ENCODE measurements around the gene CGB8.
"Not testable (repeated sequence)": the region's sequence is repeated elsewhere in the genome, so short reads cannot be mapped to it uniquely, and the experiment has no call there.

CGB8 gene

GRCh38 chr19:49061445-49061844 lies 12.5 kb upstream of the CGB8 start:
- DNase-seq (ENCODE audit: low read depth): no peak
- H3K4me3 ChIP-seq (ENCODE audit: low read depth, low read length): no peak overlapping the region
- TF ChIP-seq MAX (IDR thresholded peaks at IDR 0.05; ENCODE audit: low read depth, low read length): no peak
- TF ChIP-seq MYC (IDR thresholded peaks at IDR 0.05; ENCODE audit: low read depth, low read length): no peak
- TF ChIP-seq, protein P1, sequence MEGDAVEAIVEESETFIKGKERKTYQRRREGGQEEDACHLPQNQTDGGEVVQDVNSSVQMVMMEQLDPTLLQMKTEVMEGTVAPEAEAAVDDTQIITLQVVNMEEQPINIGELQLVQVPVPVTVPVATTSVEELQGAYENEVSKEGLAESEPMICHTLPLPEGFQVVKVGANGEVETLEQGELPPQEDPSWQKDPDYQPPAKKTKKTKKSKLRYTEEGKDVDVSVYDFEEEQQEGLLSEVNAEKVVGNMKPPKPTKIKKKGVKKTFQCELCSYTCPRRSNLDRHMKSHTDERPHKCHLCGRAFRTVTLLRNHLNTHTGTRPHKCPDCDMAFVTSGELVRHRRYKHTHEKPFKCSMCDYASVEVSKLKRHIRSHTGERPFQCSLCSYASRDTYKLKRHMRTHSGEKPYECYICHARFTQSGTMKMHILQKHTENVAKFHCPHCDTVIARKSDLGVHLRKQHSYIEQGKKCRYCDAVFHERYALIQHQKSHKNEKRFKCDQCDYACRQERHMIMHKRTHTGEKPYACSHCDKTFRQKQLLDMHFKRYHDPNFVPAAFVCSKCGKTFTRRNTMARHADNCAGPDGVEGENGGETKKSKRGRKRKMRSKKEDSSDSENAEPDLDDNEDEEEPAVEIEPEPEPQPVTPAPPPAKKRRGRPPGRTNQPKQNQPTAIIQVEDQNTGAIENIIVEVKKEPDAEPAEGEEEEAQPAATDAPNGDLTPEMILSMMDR (IDR thresholded peaks at IDR 0.05; ENCODE audit: low read depth, low read length): no peak
- no peak for TF ChIP-seq POLR2A (IDR thresholded peaks at IDR 0.05; ENCODE audit: extremely low read depth, insufficient read length)

DNA sequence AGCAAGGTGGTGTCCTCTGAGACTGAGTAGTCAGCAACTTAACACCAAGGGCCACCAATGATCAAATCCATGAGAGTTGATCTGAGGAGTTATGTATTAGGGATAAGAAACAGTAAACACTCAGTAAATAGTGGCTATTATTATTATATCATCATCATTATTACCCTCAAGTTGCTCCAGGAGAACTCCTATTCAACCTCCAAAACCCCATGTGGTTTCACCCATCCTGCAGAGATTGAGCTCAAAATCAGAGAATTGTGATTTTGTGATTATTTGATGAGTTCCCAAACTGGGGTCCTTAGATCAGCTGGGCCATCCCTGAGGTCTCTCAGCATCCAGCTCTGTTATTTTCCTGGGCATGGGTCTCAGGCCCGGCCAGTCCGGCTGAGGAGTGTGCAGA lies 12.1 kb upstream of the CGB8 start:
- no peak for DNase-seq (ENCODE audit: low read depth)
- TF ChIP-seq MYC (IDR thresholded peaks at IDR 0.05; ENCODE audit: low read depth, low read length) (no peak), MAX (IDR thresholded peaks at IDR 0.05; ENCODE audit: low read depth, low read length) (no peak), POLR2A (IDR thresholded peaks at IDR 0.05; ENCODE audit: extremely low read depth, insufficient read length) (no peak)
- TF ChIP-seq, protein P1 (IDR thresholded peaks at IDR 0.05; ENCODE audit: low read depth, low read length): no peak
- no peak overlapping the region for H3K4me3 ChIP-seq (ENCODE audit: low read depth, low read length)

DNA sequence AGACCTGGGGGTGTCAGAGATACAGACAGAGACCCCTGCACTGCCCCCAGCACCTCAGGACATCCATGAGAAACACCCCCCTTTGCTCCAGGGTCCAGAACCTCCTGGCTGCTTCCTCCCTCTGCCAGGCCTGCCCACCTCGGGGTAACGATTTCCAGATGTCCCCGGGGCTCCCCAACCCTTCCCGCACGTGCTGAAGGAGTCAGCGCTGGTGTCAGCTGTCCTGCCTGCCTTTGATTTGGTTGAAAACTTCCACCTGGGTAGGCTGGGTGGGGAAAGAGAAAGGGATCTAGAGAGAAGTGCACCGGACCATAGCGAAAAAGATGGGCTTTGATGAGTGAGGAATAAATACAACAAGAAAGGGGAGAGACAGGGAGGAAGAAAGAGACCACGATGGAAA lies 10.1 kb upstream of the CGB8 start:
- H3K4me3 ChIP-seq (ENCODE audit: low read depth, low read length): no peak overlapping the region
- DNase-seq (ENCODE audit: low read depth): no peak
- TF ChIP-seq MYC (IDR thresholded peaks at IDR 0.05; ENCODE audit: low read depth, low read length) (no peak), POLR2A (IDR thresholded peaks at IDR 0.05; ENCODE audit: extremely low read depth, insufficient read length) (no peak), MAX (IDR thresholded peaks at IDR 0.05; ENCODE audit: low read depth, low read length) (no peak)
- TF ChIP-seq, protein P1 (IDR thresholded peaks at IDR 0.05; ENCODE audit: low read depth, low read length): no peak

- DNase-seq (ENCODE audit: low read depth): no peak
- TF ChIP-seq MAX (IDR thresholded peaks at IDR 0.05; ENCODE audit: low read depth, low read length) (no peak), MYC (IDR thresholded peaks at IDR 0.05; ENCODE audit: low read depth, low read length) (no peak), POLR2A (IDR thresholded peaks at IDR 0.05; ENCODE audit: extremely low read depth, insufficient read length) (no peak)
- TF ChIP-seq, protein P1 (IDR thresholded peaks at IDR 0.05; ENCODE audit: low read depth, low read length): no peak
- H3K4me3 ChIP-seq (ENCODE audit: low read depth, low read length): no peak overlapping the region
These were observed 9.7 kb upstream of the CGB8 start for GRCh38 chr19:49058562-49058961.

DNA sequence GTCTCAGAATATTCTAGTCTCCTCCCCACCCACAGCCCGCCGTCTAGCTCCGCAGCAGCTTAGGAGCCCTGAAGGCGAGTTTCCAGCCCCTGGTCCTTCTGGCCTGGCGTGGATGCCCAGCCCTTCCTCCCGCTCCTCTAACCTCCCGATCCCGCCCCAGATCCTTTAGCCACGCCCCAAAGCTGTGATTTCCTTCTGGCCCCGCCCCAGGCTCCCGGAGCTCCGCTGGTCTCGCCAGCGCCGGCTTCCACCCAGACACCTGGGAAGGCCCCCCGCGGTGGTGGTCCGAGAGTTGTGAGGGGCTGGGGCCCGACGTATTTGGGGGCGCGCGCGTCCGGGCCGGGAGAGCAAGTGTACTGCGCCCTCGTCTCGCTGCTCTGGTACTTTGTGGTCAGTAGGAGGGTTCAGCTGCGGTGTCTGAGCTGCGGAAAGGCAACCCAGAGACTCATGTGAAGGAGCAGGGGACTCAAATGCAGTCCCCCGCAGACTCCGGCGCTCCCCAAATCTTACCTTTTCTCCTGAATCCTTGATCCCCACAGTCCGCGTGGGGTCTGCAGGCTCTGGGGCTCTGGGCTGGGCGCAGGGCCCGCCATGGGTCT lies 8.8 kb upstream of the CGB8 start, which contains the start of gene CGB7:
TSS of gene CGB7 (minus strand) at position 114 of the 599 bp plus-strand sequence. CDS start 2,374 bp downstream, outside the sequence.
- H3K4me3 ChIP-seq (ENCODE audit: low read depth, low read length): no peak within 1 kb of the TSS
- no peak for DNase-seq (ENCODE audit: low read depth)
- TF ChIP-seq, protein P1 (IDR thresholded peaks at IDR 0.05; ENCODE audit: low read depth, low read length): no peak
- TF ChIP-seq MYC (IDR thresholded peaks at IDR 0.05; ENCODE audit: low read depth, low read length) (no peak), MAX (IDR thresholded peaks at IDR 0.05; ENCODE audit: low read depth, low read length) (no peak), POLR2A (IDR thresholded peaks at IDR 0.05; ENCODE audit: extremely low read depth, insufficient read length) (no peak)

- not testable (repeated sequence) for DNase-seq (ENCODE audit: low read depth); H3K4me3 ChIP-seq (ENCODE audit: low read depth, low read length)
These were observed 8.1 kb upstream of the CGB8 start for GRCh38 chr19:49056902-49057596.
